Activated CD8-positive, alpha-beta memory T cell treated with anti-CD3 and anti-CD28 coated beads for 36 hours (primary cell): ENCODE measurements around the gene ANKRD13B. TPM values are rescaled to one million over a fixed set of nuclear protein-coding genes. Genes with fewer than 3 reads are reported as not detected.

Source experiments
- CTCF ChIA-PET: fragments of 350-600 bp; sonication (Branson Sonifier 250); formaldehyde crosslinking; loops from one replicate; lab custom pipeline; 2021; ENCODE audit warnings: antibody characterized with exemption; lab: Charles Lee
- POLR2A ChIA-PET: fragments of 350-600 bp; sonication (Branson Sonifier 250); formaldehyde crosslinking; loops from one replicate; lab custom pipeline; 2021; ENCODE audit warnings: antibody characterized with exemption; lab: Charles Lee
- total RNA-seq, 2 experiments: library from RNA; stranded (reverse); gene quantifications; one replicate each; pipeline ENCODE4 v1.2.3, GENCODE V29; 2021

ANKRD13B gene
- total RNA-seq, 2 experiments from 2014 or later: 27.4 to 29.5 TPM

GRCh38 chr17:29597361-29598172, 4.6 kb downstream of the ANKRD13B start:
- ChIA-PET CTCF (interaction anchor here (1.1 to 2.9 kb wide), 3 partner anchors 16 to 29 kb away, joined by 3 to 12 read pairs (median 4); partner anchors contain the start of gene TP53I13), POLR2A (no interaction called here)

DNA sequence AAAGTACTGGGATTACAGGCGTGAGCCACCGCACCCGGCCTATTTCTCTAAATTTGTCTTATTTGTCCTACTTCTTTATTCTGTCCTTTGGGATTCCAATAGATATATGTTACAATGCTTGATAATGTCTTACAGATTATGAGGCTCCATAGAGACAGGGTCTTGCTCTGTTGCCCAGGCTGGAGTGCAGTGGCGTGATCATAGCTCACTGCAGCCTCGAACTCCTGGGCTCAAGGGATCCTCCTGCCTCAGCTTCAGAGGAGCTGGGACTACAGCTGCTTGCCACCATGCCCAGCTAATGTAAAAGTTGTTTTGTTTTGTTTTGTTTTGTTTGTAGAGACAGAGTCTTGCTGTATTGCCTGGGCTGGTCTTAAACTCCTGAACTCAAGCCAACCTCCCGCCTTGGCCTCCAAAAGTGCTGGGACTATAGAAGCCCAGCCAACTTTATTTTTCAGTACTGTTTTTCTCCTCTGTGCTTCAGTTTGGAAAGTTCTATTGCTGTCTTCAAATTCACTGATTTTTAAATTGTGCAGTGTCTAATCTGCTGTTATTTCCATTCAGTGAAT, 10.3 kb downstream of the ANKRD13B start:
- CTCF ChIA-PET: no interaction called here

DNA sequence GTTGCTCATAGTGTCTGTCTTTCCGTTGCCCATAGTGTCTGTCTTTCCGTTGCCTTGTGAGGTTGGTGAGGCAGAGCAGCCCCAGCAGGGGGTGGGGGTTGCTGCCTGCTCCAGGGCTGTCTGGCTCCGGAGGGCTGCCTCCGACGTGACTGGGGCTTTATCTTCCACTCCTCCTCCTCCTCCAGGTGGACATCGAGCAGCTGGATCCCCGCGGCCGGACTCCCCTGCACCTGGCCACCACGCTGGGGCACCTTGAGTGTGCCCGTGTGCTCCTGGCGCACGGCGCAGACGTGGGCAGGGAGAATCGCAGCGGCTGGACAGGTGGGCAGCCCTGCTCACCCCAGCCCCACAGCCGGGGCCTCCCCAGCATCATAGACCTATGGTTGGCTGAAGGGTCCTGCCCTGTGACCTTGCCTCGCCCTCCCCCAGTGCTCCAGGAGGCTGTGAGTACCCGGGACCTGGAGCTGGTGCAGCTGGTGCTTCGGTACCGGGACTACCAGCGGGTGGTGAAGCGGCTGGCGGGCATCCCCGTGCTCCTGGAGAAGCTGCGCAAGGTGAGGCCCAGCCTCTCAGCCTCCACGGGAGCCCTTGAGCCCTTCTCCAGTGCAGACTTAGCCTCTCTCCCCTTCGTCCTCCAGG, 14.7 kb downstream of the ANKRD13B start:
- CTCF ChIA-PET: interaction anchor here (1.1 to 1.3 kb wide), 3 partner anchors 10 to 20 kb away, joined by 3 to 9 read pairs (median 3); no protein-coding TSS in a partner anchor
- POLR2A ChIA-PET: no interaction called here

More for the DNA sequence above, 10.3 kb downstream of the ANKRD13B start:
- POLR2A ChIA-PET: no interaction called here

DNA sequence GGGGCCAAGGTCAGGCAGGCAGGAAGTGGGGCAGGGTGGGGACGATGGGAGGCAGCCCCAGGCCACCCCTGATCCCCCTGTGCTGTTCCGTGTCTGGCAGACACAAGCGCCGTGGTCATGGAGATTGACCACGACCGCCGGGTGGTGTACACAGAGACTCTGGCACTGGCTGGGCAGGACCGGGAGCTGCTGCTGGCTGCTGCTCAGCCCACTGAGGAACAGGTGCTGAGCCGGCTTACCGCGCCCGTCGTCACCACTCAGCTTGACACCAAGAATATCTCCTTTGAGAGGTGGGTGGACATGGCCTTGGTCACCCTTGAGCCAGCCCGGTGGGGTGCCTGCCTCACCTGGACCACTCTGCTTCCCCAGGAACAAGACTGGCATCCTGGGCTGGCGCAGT, 16.1 kb downstream of the ANKRD13B start:
- ChIA-PET POLR2A (interaction anchor here (0.6 kb wide), 1 partner anchor 17 kb away, joined by 3 read pairs; no protein-coding TSS in a partner anchor), CTCF (interaction anchor here (0.6 to 1.3 kb wide), 3 partner anchors 9 to 170 kb away, joined by 3 to 9 read pairs (median 3); no protein-coding TSS in a partner anchor)

- CTCF ChIA-PET: interaction anchor here (1.0 kb wide), 1 partner anchor 18 kb away, joined by 6 read pairs; the partner anchor contains the start of gene ANKRD13B
- POLR2A ChIA-PET: no interaction called here
Observed at GRCh38 chr17:29610395-29610794, 17.5 kb downstream of the ANKRD13B start.

GRCh38 chr17:29611351-29612093, 18.6 kb downstream of the ANKRD13B start:
- POLR2A ChIA-PET: interaction anchor here (1.0 kb wide), 1 partner anchor 24 kb away, joined by 3 read pairs; no protein-coding TSS in a partner anchor
- CTCF ChIA-PET: interaction anchor here (0.6 to 0.9 kb wide), 2 partner anchors 20 to 21 kb away, joined by 3 to 5 read pairs; no protein-coding TSS in a partner anchor

GRCh38 chr17:29612094-29612403, 19.1 kb downstream of the ANKRD13B start:
- POLR2A ChIA-PET: interaction anchor here (1.0 kb wide), 1 partner anchor 24 kb away, joined by 3 read pairs; no protein-coding TSS in a partner anchor
- CTCF ChIA-PET: interaction anchor here (0.6 to 0.9 kb wide), 2 partner anchors 20 to 21 kb away, joined by 3 to 5 read pairs; no protein-coding TSS in a partner anchor

- CTCF ChIA-PET: interaction anchor here (0.5 to 6.1 kb wide), 8 partner anchors 16 to 148 kb away, joined by 3 to 97 read pairs (median 4); partner anchors contain the start of gene ANKRD13B
- POLR2A ChIA-PET: interaction anchor here (0.6 to 1.0 kb wide), 4 partner anchors 19 to 100 kb away, joined by 3 to 7 read pairs (median 4); no protein-coding TSS in a partner anchor
Observed at GRCh38 chr17:29612404-29613280, 19.7 kb downstream of the ANKRD13B start.

DNA sequence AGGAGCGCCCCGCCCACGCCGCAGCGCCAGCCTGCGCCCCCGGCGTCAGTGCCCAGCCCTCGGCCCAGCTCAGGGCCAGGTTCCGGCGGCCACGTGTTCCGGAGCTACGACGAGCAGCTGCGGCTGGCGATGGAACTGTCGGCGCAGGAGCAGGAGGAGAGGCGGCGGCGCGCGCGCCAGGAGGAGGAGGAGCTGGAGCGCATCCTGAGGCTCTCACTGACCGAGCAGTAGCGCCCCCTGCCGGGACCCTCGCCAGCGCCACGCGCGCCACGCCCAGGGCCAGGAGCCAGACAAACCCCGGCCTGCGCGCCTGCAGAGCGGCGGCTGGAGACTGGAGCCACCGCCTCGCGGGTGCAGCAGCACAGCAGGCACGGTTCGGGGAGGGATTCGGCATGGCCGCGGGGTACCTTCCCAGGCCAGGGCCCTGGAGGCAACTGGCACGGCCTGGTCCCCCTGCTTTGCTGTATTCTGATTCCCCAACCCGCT, 20.5 kb downstream of the ANKRD13B start:
- ChIA-PET POLR2A (interaction anchor here (0.5 to 1.0 kb wide), 5 partner anchors 20 to 153 kb away, joined by 3 to 7 read pairs (median 3); no protein-coding TSS in a partner anchor), CTCF (interaction anchor here (0.5 to 6.1 kb wide), 8 partner anchors 16 to 147 kb away, joined by 3 to 97 read pairs (median 4); partner anchors contain the start of gene ANKRD13B)

DNA sequence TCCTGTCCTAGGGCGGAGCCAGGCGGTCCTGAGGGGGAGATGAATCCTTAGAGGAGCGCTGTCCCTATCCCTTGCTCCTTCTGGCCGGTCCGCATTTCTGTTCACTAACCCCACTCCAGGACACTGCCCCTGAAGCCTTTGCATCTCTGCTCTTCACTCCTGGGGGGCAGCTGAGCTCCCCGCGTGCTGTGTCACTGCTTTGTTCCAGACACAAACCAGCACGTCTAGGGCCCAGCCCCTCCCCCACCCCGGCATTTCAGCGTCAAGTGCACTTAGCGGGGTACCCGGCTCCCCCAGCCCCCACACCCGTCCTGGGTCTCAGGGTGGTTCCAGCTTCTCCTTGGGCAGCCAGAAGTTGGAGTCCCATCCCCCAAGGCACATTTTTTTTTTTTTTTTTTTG, 20.9 kb downstream of the ANKRD13B start:
- ChIA-PET POLR2A (interaction anchor here (0.5 to 1.0 kb wide), 3 partner anchors 20 to 153 kb away, joined by 3 to 5 read pairs (median 3); no protein-coding TSS in a partner anchor), CTCF (interaction anchor here (0.8 to 6.1 kb wide), 7 partner anchors 15 to 146 kb away, joined by 3 to 97 read pairs (median 4); partner anchors contain the start of gene ANKRD13B)

- POLR2A ChIA-PET: interaction anchor here (0.7 to 1.0 kb wide), 2 partner anchors 27 to 45 kb away, joined by 3 read pairs; no protein-coding TSS in a partner anchor
Observed at GRCh38 chr17:29614349-29615047, 21.6 kb downstream of the ANKRD13B start.

GRCh38 chr17:29615048-29615385, 22.1 kb downstream of the ANKRD13B start:
- POLR2A ChIA-PET: interaction anchor here (0.5 to 1.0 kb wide), 5 partner anchors 23 to 84 kb away, joined by 3 to 8 read pairs (median 3); partner anchors contain the start of gene ANKRD13B
- CTCF ChIA-PET: interaction anchor here (0.9 to 6.1 kb wide), 10 partner anchors 10 to 164 kb away, joined by 3 to 97 read pairs (median 16); partner anchors contain the start of genes ABHD15, ANKRD13B and TP53I13

More at GRCh38 chr17:29614349-29615047, 21.6 kb downstream of the ANKRD13B start:
- CTCF ChIA-PET: interaction anchor here (0.6 to 6.1 kb wide), 9 partner anchors 14 to 167 kb away, joined by 3 to 97 read pairs (median 4); partner anchors contain the start of genes ABHD15, ANKRD13B and TP53I13

GRCh38 chr17:29615492-29616299, 22.8 kb downstream of the ANKRD13B start:
- POLR2A ChIA-PET: interaction anchor here (0.5 to 2.1 kb wide), 7 partner anchors 23 to 83 kb away, joined by 3 to 11 read pairs (median 4); partner anchors contain the start of genes ABHD15, ANKRD13B and TP53I13
- CTCF ChIA-PET: interaction anchor here (0.9 to 6.1 kb wide), 12 partner anchors 10 to 163 kb away, joined by 3 to 97 read pairs (median 13); partner anchors contain the start of genes ABHD15, ANKRD13B and TP53I13

DNA sequence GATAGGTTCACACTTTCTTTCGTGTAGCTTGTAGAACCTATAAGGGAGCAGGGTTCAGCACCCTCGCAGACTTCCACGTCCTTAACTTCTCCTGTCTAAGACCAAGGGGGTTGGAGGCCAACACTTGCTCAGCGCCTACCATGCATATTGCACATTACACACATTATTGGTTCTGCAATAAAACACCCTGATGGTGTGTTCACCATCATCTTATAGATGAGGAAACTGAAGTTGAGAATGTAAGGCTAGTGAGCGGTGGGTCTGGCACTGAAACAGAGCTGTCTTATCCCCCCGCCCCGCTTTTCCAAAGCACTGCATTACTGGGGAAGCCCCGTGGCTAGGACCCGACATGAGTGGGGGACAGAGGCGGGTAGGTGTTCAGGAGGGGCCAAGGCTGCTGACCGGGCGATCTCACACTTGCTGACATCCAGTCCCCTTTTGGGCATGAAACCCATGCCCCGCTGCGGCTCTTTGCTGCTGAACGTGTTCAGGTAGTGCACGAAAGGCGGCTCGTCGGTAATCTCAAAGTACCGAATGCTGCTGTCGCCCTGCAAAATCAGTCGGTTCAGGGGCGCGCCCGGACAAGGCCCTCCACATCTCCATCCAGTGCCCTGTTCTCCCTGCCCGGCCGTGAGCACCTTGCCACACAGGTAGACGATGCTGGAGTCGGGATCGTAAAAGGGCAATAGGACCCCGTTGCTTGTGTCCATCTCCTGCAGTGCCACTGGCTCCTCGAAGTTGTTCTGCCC, 23.5 kb downstream of the ANKRD13B start:
- ChIA-PET CTCF (interaction anchor here (1.2 to 6.1 kb wide), 24 partner anchors 10 to 326 kb away, joined by 3 to 97 read pairs (median 6); partner anchors contain the start of genes ABHD15, ANKRD13B, SSH2 and TP53I13), POLR2A (interaction anchor here (0.5 to 2.1 kb wide), 11 partner anchors 10 to 314 kb away, joined by 3 to 17 read pairs (median 4); partner anchors contain the start of genes ABHD15, ANKRD13B, SSH2 and TP53I13)
